CD4-positive, alpha-beta T cell (primary cell): ENCODE data around the gene TOP3B. TPM values are rescaled to one million over a fixed set of nuclear protein-coding genes. Genes with fewer than 3 reads are reported as not detected.
A peak's percentile ranks its signal among the peaks of the same experiment; 100 is the strongest.

ENCODE experiments used
- ATAC-seq: fragments of 200-7000 bp; cut with Tn5 transposase; one replicate; pipeline ENCODE4 v1.10.0; 2022; ENCODE audit warnings: mild to moderate bottlenecking; ENCODE audit not compliant: poor library complexity
- CTCF ChIA-PET: fragments of 350-600 bp; sonication (Branson Sonifier 250); formaldehyde crosslinking; loops from one replicate; lab custom pipeline; 2021; ENCODE audit warnings: antibody characterized with exemption, inconsistent platforms; lab: Charles Lee
- POLR2A ChIA-PET: fragments of 350-600 bp; sonication (Branson Sonifier 250); formaldehyde crosslinking; loops from one replicate; lab custom pipeline; 2021; ENCODE audit warnings: antibody characterized with exemption, inconsistent platforms; lab: Charles Lee
- DNase-seq, 14 experiments: peaks; one replicate each; pipeline ENCODE4 v3.0.0-alpha.2; 2013 to 2020; ENCODE audit warnings: mixed read lengths in 2 of 14
- H3K27ac ChIP-seq, 2 donors: one replicate each; pipeline versions ENCODE4 v1.5.1 to v1.7.0; 2013; ENCODE audit warnings: low read length in 2 of 2, low read depth in 1 of 2, mild to moderate bottlenecking in 1 of 2
- H3K27me3 ChIP-seq, 2 experiments: 1 replicate in 1 of 2; 2 replicates in 1 of 2; pipeline versions ENCODE4 v1.6.1 to v1.7.0; 2013; ENCODE audit warnings: low read length in 2 of 2, control low read depth in 1 of 2, mild to moderate bottlenecking in 1 of 2, moderate library complexity in 1 of 2; ENCODE audit not compliant: insufficient read depth in 2 of 2, control insufficient read depth in 1 of 2
- H3K36me3 ChIP-seq: one replicate; pipeline ENCODE4 v1.6.1; 2013; ENCODE audit warnings: low read length, control low read depth; ENCODE audit not compliant: insufficient read depth
- H3K4me1 ChIP-seq: one replicate; pipeline ENCODE4 v1.6.1; 2013; ENCODE audit warnings: low read length, control low read depth; ENCODE audit not compliant: insufficient read depth
- H3K4me3 ChIP-seq: one replicate; pipeline ENCODE4 v1.5.1; 2013; ENCODE audit warnings: mild to moderate bottlenecking, low read length, moderate library complexity
- H3K9me3 ChIP-seq, 2 experiments: 1 replicate in 1 of 2; 2 replicates in 1 of 2; pipeline versions ENCODE4 v1.6.1 to v1.7.0; 2013; ENCODE audit warnings: low read length in 2 of 2, mild to moderate bottlenecking in 2 of 2, control low read depth in 1 of 2, moderate library complexity in 1 of 2; ENCODE audit not compliant: control insufficient read depth in 1 of 2, insufficient read depth in 1 of 2
- H3K27ac Mint-ChIP-seq: one replicate; pipeline ENCODE4 v1.8.0; 2020; ENCODE audit warnings: mixed read lengths
- H3K27me3 Mint-ChIP-seq: one replicate; pipeline ENCODE4 v1.8.0; 2021; ENCODE audit warnings: mixed read lengths
- H3K36me3 Mint-ChIP-seq: one replicate; pipeline ENCODE4 v1.8.0; 2021; ENCODE audit warnings: low read depth, mixed read lengths
- H3K4me1 Mint-ChIP-seq: one replicate; pipeline ENCODE4 v1.8.0; 2021; ENCODE audit warnings: low read depth, mixed read lengths
- H3K4me3 Mint-ChIP-seq: one replicate; pipeline ENCODE4 v1.8.0; 2020; ENCODE audit warnings: mild to moderate bottlenecking, mixed read lengths
- H3K9me3 Mint-ChIP-seq: one replicate; pipeline ENCODE4 v1.8.0; 2020; ENCODE audit warnings: mixed read lengths
- intact Hi-C, 2 experiments: fragments of 100-400 bp; cut with DNase I in 1 of 2; cut with micrococcal nuclease in 1 of 2; formaldehyde crosslinking; loops; one replicate each; pipeline versions ENCODE4 v1.15.1 to v1.9.0; 2023 to 2025; cut with DNase I, micrococcal nuclease
- total RNA-seq, 174 experiments: library from RNA in 2 of 174; stranded (reverse) in 2 of 174; gene quantifications; one replicate each; pipeline ENCODE4 v1.2.3 and lab custom pipeline; 2021 to 2026
- TF ChIP-seq, protein P1 (sequence below): fragments of 200-600 bp; IDR thresholded peaks from one replicate; pipeline ENCODE4 v1.8.0; 2022; ENCODE audit warnings: antibody characterized with exemption, mild to moderate bottlenecking

The TOP3B gene
- total RNA-seq, 2 experiments from 2014 or later, result 60.2 to 62.8 TPM

DNA sequence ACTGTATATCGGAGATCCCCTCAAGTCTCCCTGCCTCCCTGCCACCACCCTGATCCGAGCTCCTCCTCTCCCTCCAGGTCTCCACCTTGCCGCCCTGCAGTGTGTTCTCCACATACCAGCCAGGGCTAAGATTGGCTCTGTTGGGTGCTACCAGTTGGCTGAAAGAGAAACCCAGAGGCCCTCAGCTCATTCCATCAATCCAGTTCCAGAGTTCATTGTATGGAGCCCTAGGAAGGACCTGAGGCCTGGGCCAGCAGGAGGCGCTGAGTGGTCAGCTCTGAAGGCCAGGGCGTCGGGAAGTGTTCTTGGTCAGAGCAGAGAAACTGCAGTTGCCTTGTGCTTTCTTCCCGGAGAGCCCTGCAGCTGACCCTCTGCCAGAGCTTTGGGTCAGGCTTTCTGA lies 2.2 kb upstream of the TOP3B start:
- TF ChIP-seq, protein P1, sequence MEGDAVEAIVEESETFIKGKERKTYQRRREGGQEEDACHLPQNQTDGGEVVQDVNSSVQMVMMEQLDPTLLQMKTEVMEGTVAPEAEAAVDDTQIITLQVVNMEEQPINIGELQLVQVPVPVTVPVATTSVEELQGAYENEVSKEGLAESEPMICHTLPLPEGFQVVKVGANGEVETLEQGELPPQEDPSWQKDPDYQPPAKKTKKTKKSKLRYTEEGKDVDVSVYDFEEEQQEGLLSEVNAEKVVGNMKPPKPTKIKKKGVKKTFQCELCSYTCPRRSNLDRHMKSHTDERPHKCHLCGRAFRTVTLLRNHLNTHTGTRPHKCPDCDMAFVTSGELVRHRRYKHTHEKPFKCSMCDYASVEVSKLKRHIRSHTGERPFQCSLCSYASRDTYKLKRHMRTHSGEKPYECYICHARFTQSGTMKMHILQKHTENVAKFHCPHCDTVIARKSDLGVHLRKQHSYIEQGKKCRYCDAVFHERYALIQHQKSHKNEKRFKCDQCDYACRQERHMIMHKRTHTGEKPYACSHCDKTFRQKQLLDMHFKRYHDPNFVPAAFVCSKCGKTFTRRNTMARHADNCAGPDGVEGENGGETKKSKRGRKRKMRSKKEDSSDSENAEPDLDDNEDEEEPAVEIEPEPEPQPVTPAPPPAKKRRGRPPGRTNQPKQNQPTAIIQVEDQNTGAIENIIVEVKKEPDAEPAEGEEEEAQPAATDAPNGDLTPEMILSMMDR, result no peak
- CTCF ChIA-PET, result no interaction called here
- no peak overlapping the region for H3K4me3 ChIP-seq
- H3K9me3 Mint-ChIP-seq, result no peaks in the 10 kb centered on the region
- no peaks in the 10 kb centered on the region for H3K9me3 ChIP-seq
- H3K36me3 ChIP-seq, result no peaks in the 10 kb centered on the region
- H3K27ac Mint-ChIP-seq, result peak overlapping the region; percentile 68
- POLR2A ChIA-PET, result no interaction called here
- H3K27me3 Mint-ChIP-seq, result peaks cover 13% of the 10 kb centered on the region
- peak overlapping the region; percentile 79 for H3K4me3 Mint-ChIP-seq
- ATAC-seq (no peak), DNase-seq (no peak)
- no peak overlapping the region for H3K27ac ChIP-seq
- H3K36me3 Mint-ChIP-seq, result no peaks in the 10 kb centered on the region
- intact Hi-C loops, result no loop called here
- H3K27me3 ChIP-seq, result no peaks in the 10 kb centered on the region
- H3K4me1 Mint-ChIP-seq, result peaks cover 30% of the 10 kb centered on the region
- H3K4me1 ChIP-seq, result peaks cover 14% of the 10 kb centered on the region

DNA sequence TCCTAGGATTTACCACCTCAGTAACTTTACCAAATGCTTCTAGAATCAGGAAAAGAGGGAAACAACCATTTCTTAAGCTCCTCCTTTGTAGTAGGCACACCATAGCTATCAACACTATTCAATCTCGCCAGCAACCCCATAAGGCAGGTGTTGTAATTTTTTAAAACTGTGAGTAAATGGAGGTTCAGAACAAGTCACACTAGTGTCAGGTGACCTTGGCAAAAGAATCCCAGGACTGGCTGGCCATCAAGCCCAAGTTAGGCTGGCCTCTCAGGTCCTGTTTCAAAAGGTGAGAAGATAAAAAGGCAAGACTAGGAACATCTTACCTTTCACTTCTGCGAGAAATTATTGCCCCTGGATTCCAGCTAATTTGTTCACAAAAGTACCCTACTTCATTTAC lies 713 bp downstream of the TOP3B start:
- ATAC-seq (no peak), DNase-seq (no peak)
- H3K36me3 Mint-ChIP-seq, result peaks cover 15% of the 10 kb centered on the region
- TF ChIP-seq, protein P1, result no peak
- H3K4me3 Mint-ChIP-seq, result peak overlapping the region; percentile 94
- POLR2A ChIA-PET, result interaction anchor here (0.9 to 2.3 kb wide), 6 partner anchors 10 to 978 kb away, joined by 3 to 12 read pairs (median 3); partner anchors contain the start of gene PPM1F
- peak overlapping the region; percentile 84 for H3K27ac Mint-ChIP-seq
- H3K4me1 ChIP-seq, result peaks cover 14% of the 10 kb centered on the region
- H3K4me1 Mint-ChIP-seq, result peaks cover 50% of the 10 kb centered on the region
- CTCF ChIA-PET, result interaction anchor here (1.6 to 3.2 kb wide), 3 partner anchors 10 to 44 kb away, joined by 7 to 17 read pairs (median 10); partner anchors contain the start of gene PPM1F
- H3K9me3 ChIP-seq, result no peaks in the 10 kb centered on the region
- H3K36me3 ChIP-seq, result peaks cover 3% of the 10 kb centered on the region
- intact Hi-C loops, result no loop called here
- H3K27ac ChIP-seq, result peak overlapping the region in 1 of 2 donors; percentile 76
- H3K4me3 ChIP-seq, result peak overlapping the region; percentile 80
- H3K27me3 ChIP-seq, result no peaks in the 10 kb centered on the region
- no peaks in the 10 kb centered on the region for H3K27me3 Mint-ChIP-seq
- H3K9me3 Mint-ChIP-seq, result no peaks in the 10 kb centered on the region

DNA sequence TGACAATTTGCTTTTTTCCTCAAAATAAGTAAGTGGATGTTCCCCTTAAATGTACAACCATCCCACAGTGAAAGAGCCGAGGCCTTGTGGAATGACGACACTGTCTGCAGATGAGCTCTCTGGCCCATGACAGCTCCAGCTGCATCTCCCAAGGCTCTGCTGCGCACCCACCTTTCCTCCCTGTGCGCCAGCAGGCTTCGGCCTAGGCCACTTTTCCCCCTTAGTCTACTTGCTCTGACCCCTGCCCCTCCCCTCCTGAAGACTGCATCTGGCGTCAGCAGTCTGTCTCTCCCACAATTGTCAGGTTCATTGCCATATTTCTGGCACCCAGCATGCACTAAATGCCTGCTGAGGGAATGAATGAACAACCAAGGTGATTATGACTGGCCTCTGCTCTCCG lies 2.0 kb downstream of the TOP3B start:
- CTCF ChIA-PET, result interaction anchor here (0.7 kb wide), 1 partner anchor 526 kb away, joined by 3 read pairs; no protein-coding TSS in a partner anchor

More for the DNA sequence above, 2.0 kb downstream of the TOP3B start:
- Histone ChIP-seq H3K27ac (no peak overlapping the region), H3K4me3 (no peak overlapping the region), H3K9me3 (no peaks in the 10 kb centered on the region), H3K27me3 (no peaks in the 10 kb centered on the region), H3K4me1 (peaks cover 18% of the 10 kb centered on the region), H3K36me3 (peaks cover 10% of the 10 kb centered on the region)
- Mint-ChIP-seq H3K36me3 (peaks cover 17% of the 10 kb centered on the region), H3K9me3 (no peaks in the 10 kb centered on the region), H3K4me1 (peaks cover 50% of the 10 kb centered on the region), H3K27me3 (no peaks in the 10 kb centered on the region), H3K27ac (peak overlapping the region; percentile 84), H3K4me3 (peak overlapping the region; percentile 65)
- ATAC-seq, result no peak
- POLR2A ChIA-PET, result no interaction called here
- DNase-seq, result no peak
- intact Hi-C loops, result no loop called here
- TF ChIP-seq, protein P1, result no peak
